ENCODE results near the gene FIGNL2. TPM values are rescaled to one million over a fixed set of nuclear protein-coding genes. Genes with fewer than 3 reads are reported as not detected.

Gene FIGNL2
- total and polyA plus RNA-seq, 2 of the 4 experiments (the other 2 are of a cell fraction): under 0.01 to 0.12 TPM

DNA sequence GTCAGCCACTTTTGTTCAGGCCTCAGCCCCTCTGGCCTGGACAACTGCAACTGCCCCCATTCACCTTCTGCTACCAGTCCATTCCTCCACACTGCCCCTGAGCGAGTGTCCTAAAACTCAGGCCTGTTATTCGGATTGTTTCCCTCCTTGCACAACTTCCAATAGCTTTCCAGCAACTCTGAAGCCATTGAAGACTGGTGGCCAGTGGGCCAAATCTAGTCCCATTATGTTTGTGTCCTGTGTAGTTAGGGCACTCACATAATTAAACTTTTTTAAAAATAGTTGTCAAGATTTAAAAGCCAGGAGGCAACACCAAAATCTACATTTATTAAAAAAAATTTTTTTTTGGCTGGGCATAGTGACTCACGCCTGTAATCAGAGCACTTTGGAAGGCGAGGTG, 17.8 kb upstream of the FIGNL2 start:
- Histone ChIP-seq H3K79me1 (ENCODE audit: low read depth in 1 of 2, low read length in 2 of 2) (no peaks in the 10 kb centered on the region), H3K27ac (ENCODE audit: insufficient read depth, low read length) (no peak overlapping the region), H4K5ac (ENCODE audit: low read depth, low read length) (no peak overlapping the region), H2AFZ (replicated peaks; ENCODE audit: low read length, poor library complexity) (no peak overlapping the region), H4K8ac (ENCODE audit: low read depth in 2 of 2, low read length in 2 of 2) (no peak overlapping the region), H3K4ac (ENCODE audit: low read depth, low read length) (no peak overlapping the region), H3K23ac (ENCODE audit: low read depth, low read length) (no peak overlapping the region), H2AK5ac (ENCODE audit: low read depth, low read length) (no peak overlapping the region), H3K9me3 (ENCODE audit: control insufficient read depth, insufficient read depth, low read length) (no peaks in the 10 kb centered on the region), H4K20me1 (ENCODE audit: insufficient read depth, low read length) (no peaks in the 10 kb centered on the region), H4K91ac (ENCODE audit: insufficient read depth, low read depth, low read length) (no peak overlapping the region), H2AK9ac (replicated peaks; ENCODE audit: low read depth, low read length, poor library complexity) (no peak overlapping the region), H2BK120ac (ENCODE audit: low read depth, low read length) (no peak overlapping the region), H2BK15ac (ENCODE audit: low read depth, low read length) (no peak overlapping the region), H3K4me1 (ENCODE audit: control insufficient read depth, insufficient read depth, low read length) (peaks cover 2% of the 10 kb centered on the region), H3K9me1 (ENCODE audit: insufficient read depth, low read length) (no peaks in the 10 kb centered on the region), H3K9ac (ENCODE audit: low read depth, low read length) (no peak overlapping the region), H3K4me2 (ENCODE audit: low read depth, low read length) (no peak overlapping the region), H2BK20ac (ENCODE audit: low read depth, low read length) (no peak overlapping the region), H3K36me3 (ENCODE audit: control insufficient read depth, insufficient read depth, low read length) (no peaks in the 10 kb centered on the region), H3K27me3 (ENCODE audit: control insufficient read depth, insufficient read depth, low read length) (peaks cover 61% of the 10 kb centered on the region), H3K14ac (replicated peaks; ENCODE audit: low read depth, low read length) (no peak overlapping the region), H3K4me3 (ENCODE audit: insufficient read depth, low read depth, low read length) (no peak overlapping the region), H2BK5ac (ENCODE audit: low read depth, low read length, poor library complexity, severe bottlenecking) (no peak overlapping the region), H3K56ac (ENCODE audit: extremely low read depth, insufficient read depth, low read length) (no peak overlapping the region), H3K18ac (ENCODE audit: low read depth, low read length) (no peak overlapping the region)
- WGBS, 2 experiments (ENCODE audit: extremely low coverage in 2 of 2, insufficient read length in 1 of 2): no CpG with 5 or more reads among the region's 4 CpGs
- ATAC-seq (ENCODE audit: low read depth) (no peak), DNase-seq (no peak)
- in situ Hi-C loops (cut with MboI; ENCODE audit: low sequenced_read_pairs): no loop called here
- TF ChIP-seq, protein P1, sequence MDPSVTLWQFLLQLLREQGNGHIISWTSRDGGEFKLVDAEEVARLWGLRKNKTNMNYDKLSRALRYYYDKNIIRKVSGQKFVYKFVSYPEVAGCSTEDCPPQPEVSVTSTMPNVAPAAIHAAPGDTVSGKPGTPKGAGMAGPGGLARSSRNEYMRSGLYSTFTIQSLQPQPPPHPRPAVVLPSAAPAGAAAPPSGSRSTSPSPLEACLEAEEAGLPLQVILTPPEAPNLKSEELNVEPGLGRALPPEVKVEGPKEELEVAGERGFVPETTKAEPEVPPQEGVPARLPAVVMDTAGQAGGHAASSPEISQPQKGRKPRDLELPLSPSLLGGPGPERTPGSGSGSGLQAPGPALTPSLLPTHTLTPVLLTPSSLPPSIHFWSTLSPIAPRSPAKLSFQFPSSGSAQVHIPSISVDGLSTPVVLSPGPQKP (IDR thresholded peaks at IDR 0.05; ENCODE audit: borderline replicate concordance, low read depth, low read length): no peak
- TF ChIP-seq CEBPB (IDR thresholded peaks at IDR 0.05; ENCODE audit: low read depth, low read length): no peak
- TF ChIP-seq MXI1 (IDR thresholded peaks at IDR 0.05; ENCODE audit: borderline replicate concordance, low read depth, low read length): no peak
- no peak for TF ChIP-seq BHLHE40 (IDR thresholded peaks at IDR 0.05; ENCODE audit: low read depth, low read length)
- TF ChIP-seq, protein P2, sequence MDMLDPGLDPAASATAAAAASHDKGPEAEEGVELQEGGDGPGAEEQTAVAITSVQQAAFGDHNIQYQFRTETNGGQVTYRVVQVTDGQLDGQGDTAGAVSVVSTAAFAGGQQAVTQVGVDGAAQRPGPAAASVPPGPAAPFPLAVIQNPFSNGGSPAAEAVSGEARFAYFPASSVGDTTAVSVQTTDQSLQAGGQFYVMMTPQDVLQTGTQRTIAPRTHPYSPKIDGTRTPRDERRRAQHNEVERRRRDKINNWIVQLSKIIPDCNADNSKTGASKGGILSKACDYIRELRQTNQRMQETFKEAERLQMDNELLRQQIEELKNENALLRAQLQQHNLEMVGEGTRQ (IDR thresholded peaks at IDR 0.05; ENCODE audit: low read depth, low read length): no peak
- no peak for TF ChIP-seq RAD21 (IDR thresholded peaks at IDR 0.05; ENCODE audit: low read length)
- POLR2A ChIA-PET (ENCODE audit: unreplicated experiment): no interaction called here
- CTCF ChIA-PET: interaction anchor here (0.5 kb wide), 1 partner anchor 592 kb away, joined by 4 read pairs; no protein-coding TSS in a partner anchor
- no TSS peak for BruUV-seq (replicated peaks)
- intact Hi-C loops (cut with micrococcal nuclease): no loop called here
- dilution Hi-C loops (cut with HindIII; ENCODE audit: low sequenced_read_pairs, unreplicated experiment): loop anchor here (25.0 kb wide), 1 partner anchor 96 kb away; the partner anchor contains the start of gene ACVR1B

Data from IMR-90 (cell line).